Activated CD4-positive, alpha-beta T cell treated with anti-CD3 and anti-CD28 coated beads, Interleukin-2, amount 50 U/mL, for 4 hours (primary cell): Measurements from ENCODE around the gene FSTL4.

Experiments
- DNase-seq, 2 experiments: peaks; one replicate each; pipeline ENCODE4 v3.0.0-alpha.2; 2020

The FSTL4 gene

DNA sequence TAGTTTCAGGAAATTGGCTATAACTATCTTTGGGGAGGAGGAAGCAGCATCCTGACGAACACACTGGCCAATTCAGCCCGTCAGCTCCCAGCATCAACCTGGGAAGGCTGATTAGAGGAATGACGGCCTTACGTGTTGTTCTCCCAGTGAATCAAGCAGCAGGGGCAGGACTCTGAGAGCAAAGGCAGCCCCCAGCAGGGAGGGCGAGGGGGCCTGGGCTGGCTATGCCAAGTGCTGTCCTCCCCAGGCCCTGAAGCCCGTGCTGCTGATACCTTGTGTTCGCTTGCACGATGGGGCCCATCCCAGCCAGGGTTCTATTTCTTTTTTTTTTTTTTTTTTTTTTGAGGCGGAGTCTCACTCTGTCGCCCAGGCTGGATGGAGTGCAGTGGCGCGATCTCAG is 254.1 kb downstream of the FSTL4 start:
- DNase-seq: no peak

GRCh38 chr5:133357758-133358157 is 254.6 kb downstream of the FSTL4 start:
- DNase-seq: no peak

GRCh38 chr5:133356984-133357421 is 255.3 kb downstream of the FSTL4 start:
- DNase-seq: no peak

- DNase-seq: no peak
Observed at GRCh38 chr5:133356396-133356983, 255.9 kb downstream of the FSTL4 start.

DNA sequence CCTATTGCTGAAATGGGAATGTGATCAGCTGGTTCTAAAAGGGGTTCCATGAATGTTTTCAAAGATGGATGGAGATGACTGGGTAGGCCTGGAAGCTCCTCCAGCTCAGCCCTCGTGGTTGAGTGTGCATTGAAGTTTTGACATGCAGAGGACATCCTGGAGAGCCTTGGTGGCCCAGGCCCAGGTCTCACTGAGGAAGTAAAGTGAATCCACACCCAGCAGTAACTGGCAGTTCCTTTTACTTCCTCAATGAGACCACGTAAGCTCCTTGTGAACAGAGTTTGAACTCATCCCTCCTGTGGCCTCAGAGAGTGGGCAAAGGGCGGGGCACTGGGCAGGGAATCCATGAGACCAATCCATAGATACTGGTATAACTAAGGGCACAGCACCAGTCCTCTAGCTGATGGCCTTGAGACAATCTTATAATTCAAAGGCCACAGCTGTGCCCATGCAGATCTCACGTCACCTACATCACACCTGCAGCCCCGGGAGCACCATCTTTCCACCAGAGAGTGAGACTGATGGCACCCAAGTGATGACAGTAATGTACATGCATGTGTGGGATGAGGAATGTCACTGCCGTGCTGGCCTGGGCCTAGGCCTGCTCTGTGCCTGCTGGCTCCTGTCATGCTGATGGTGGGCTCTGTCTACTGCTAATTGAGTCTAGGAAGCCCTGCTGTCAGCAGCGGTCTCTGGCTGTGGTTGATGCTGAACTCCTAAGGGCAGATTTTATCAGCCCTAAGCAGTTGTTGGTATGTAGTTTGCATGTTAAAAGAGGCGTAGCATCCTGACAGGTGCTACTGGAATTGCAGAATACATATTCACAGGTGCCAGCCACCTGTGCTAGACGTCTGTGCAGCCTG is 257.8 kb downstream of the FSTL4 start:
- no peak for DNase-seq

DNA sequence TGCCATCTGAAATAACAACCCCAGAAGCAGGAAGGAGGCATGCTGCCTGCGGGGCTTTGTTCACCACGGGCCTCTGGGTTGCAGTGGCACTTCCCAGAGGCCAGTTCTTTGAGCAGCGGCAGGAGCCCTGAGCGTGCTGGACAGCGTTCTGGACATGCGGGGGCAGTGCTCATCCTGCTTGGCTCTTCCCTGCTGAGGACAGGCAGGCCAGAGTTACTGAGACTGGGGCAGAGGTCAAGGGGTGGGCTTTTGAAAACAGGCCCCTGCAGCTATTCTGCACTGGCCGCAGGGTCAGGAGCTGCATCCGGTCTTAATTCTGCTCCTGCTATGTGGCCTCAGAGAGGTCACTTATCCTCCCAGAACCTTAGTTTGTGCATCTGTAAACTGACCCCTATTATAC is 258.6 kb downstream of the FSTL4 start:
- DNase-seq: no peak

- DNase-seq: no peak
Observed at GRCh38 chr5:133348406-133348805, 263.9 kb downstream of the FSTL4 start.

DNA sequence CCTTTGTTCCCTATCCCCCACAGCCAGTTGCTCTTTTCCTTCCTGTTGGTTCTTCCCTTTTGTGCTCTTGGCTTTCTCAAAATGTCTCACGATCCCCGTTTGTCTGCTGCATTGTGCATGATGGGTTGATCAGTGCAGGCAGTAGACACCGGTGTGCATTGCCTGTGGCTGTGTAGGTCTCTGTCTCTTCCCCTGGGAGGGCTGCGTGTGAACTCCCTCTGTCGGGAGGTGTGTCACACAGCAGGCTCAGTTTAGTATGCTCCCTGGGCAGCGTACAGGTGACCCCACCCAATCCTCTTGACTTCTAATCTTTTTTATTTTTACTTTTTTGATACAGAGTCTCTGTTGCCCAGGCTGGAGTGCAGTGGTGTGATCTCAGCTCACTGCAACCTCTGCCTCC is 265.3 kb downstream of the FSTL4 start:
- no peak for DNase-seq

DNA sequence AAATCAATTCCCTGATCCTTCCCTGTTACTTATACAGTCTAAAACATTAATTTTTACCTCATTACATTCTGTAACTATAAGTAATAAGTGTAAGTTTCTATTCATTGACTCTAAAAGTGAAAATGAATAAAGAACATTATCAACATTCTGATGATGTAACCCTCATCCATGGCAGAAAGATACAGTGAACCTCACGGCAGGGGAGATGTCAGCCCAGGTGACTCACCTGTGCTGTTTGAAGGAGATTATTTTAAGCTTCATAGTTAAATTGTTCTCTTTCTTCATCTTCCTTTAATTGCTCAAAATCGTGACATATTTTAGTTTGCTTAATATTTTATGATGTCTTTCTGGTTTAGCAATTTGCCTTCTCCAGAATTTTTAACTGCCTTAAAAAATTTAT is 268.1 kb downstream of the FSTL4 start:
- DNase-seq: no peak

DNA sequence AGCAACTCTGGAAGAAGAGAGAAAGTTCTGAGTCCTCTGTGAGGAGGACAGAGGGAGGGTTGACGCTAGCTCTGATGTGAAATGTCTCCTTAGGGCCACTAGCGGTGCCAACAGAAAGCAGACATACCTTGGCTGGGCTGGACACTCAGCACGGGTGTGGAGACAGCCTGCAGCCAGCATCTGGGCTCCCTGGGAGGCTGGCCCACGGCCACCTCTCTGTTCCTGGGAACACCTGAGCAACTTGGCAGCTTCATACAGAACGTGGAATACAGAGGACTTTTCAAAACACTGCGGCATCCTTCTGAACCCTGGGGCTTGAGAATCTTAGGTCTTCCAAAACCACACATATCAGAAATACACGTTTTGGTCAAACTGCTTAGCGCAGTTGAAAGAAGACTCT is 269.1 kb downstream of the FSTL4 start:
- DNase-seq: no peak

DNA sequence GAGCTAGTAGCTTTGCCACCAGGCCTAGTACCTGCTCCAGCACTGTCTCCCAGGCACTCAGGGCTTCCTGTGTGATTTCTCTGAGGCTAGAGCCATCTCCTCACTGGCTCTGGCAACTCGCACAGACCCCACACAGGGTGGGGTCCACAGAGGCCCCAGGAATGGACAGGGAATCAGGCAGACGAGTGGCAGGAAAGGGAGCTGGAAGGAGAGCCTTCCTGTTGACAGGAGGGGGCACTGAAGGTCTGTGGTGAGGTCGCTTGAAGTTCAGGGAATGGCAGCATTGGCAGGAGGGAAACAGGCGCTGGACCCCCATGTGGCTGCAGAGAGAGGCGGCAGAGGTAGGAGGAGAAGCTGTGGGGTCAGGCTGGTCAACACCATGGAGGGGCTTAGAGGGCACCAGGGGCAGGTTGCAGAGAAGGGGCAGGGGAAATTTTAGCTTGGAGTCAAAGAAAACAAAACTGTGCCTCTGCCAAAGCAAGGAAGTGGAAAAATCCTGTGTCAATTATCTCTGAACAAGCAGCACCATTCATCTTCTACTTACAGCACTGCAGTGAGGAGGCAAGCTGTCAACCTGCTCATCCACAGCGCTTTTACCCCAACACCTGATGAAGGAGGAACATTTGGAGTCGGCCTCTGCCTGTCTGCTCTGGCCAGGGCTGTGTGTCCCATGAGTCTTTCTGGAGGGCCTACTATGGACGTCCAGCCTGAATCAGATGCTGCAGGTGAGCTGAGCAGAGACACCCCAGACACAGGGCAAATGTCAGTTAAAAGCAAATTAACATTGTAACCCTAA is 270.2 kb downstream of the FSTL4 start:
- DNase-seq: no peak

DNA sequence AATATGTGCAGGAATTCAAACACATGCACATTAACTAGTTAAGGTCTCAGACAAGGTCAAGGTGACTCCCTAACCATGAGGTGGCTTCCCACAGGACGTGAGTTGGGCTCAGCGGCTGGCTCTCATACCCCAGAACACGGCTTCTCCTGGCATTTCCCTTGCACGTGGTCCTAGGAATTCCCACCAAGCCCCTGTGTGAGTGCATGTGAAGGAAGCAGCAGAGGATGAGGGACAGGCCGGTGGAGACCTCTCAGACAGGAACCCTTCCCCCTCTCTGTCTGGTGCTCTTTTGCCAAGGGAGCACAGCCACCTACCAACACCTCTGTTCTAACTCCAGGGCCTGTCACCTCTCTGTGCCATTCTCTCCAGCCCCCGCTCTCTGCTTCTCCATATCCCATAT is 271.0 kb downstream of the FSTL4 start:
- DNase-seq: no peak

DNA sequence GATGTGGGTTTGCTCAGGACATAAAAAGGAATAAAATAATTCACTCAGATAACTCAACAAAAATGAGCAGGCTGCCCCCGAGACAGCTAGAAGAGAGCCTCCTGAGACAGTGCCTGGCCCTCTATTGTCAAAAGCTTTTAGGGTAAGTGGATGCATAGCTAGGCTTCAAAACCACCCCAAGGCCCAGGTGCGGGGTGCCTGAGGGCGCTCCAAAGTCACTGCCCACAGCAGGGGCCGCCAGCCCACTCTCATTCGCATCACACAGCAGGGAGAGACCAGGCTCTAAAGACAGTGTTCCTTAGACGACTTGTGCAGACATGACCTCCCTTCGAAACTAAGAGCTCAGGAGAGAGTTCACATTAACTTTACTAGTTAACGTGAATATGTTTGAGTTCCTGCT is 271.5 kb downstream of the FSTL4 start:
- no peak for DNase-seq

GRCh38 chr5:133340002-133340755 is 272.2 kb downstream of the FSTL4 start:
- DNase-seq: no peak

- DNase-seq: no peak
Observed at GRCh38 chr5:133338504-133339355, 273.6 kb downstream of the FSTL4 start.

DNA sequence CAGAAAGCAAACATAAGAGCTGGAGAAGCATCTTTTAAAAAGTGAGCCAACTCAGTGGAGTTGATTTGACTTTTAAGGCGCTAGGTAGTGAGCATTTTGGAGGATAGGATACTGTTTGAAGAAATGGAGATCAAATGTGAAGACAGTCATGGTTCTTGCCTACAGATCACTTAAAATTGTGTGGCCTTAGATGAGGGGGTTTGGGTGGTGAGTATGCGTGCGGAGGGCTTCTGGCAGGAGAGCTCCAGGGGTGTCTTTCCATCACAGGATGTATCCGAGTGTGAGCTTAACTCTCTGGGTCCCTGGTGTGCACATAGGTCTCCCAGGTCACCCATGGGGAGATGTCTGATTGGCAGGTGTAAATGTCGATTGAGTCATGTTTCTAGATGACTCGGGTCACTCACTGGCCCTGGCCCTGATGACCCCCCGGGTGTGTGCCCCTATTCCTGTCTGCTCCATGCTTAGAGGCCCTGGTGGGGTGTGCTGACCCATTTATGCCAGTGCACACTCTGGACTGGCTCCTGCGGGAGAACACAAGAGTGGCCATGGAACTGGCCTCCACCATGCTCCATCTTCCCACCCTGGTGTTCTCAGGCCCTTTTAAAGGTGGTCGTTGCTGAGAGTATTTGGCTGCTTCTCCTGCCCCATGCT is 274.4 kb downstream of the FSTL4 start:
- DNase-seq: no peak

- DNase-seq: no peak
Observed at GRCh38 chr5:133336969-133337410, 275.4 kb downstream of the FSTL4 start.

GRCh38 chr5:133336121-133336968 is 276.0 kb downstream of the FSTL4 start:
- no peak for DNase-seq

GRCh38 chr5:133334796-133335639 is 277.3 kb downstream of the FSTL4 start:
- DNase-seq: no peak
